ENCODE data around the gene EFCAB6.
"Not testable (repeated sequence)": the region's sequence is repeated elsewhere in the genome, so short reads cannot be mapped to it uniquely, and the experiment has no call there.

The EFCAB6 gene

GRCh38 chr22:43658823-43659222 is 153.3 kb downstream of the EFCAB6 start:
- no peak overlapping the region for H3K27ac ChIP-seq
- TF ChIP-seq CTCF (IDR thresholded peaks at IDR 0.05) (no peak), ZFX (IDR thresholded peaks at IDR 0.05; ENCODE audit: borderline replicate concordance) (no peak)

GRCh38 chr22:43656581-43656980 is 155.5 kb downstream of the EFCAB6 start:
- not testable (repeated sequence) for H3K27ac ChIP-seq

DNA sequence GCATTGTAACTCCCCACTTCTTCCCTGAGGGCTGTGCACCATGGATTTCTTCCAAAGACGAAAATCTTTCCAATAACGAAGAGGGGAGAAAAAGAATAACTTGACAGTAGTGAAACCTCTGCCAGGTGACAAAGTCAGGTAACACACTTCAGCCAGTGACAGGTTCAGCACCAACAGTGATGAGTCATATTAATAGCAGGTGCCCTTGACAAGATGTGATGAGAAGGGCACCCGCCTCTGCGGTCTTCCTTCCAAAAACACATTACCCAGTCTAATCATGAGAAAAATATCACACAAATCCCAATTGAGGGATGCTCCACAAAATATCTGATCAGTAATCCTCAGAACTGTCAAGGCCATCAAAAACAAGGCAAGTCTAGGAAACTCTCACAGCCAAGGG is 157.8 kb downstream of the EFCAB6 start:
- no peak overlapping the region for H3K27ac ChIP-seq
- no peak for TF ChIP-seq CTCF (IDR thresholded peaks at IDR 0.05)
- no peak for TF ChIP-seq ZFX (IDR thresholded peaks at IDR 0.05; ENCODE audit: borderline replicate concordance)

DNA sequence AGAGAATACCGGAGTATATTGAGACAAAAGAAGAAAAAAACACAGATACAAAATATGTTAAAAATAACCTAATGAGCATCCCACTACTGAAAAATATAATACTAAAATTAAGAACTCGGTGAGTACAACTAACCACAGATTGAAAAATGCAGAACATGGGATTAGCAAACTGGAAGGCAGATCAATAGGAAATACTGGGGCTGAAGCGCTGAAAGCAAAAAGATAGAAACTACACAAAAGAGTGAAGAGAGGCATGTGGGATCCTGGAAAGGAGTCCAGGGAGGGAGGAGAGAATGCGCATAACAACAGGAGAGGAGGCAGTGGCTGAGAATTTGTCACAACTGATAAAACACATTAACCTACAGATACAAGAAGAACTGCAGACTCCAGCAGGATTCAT is 159.3 kb downstream of the EFCAB6 start:
- TF ChIP-seq ZFX (IDR thresholded peaks at IDR 0.05; ENCODE audit: borderline replicate concordance) = no peak
- no peak for TF ChIP-seq CTCF (IDR thresholded peaks at IDR 0.05)
- H3K27ac ChIP-seq = no peak overlapping the region

GRCh38 chr22:43643387-43643786 is 168.7 kb downstream of the EFCAB6 start:
- TF ChIP-seq ZFX (IDR thresholded peaks at IDR 0.05; ENCODE audit: borderline replicate concordance) (no peak), CTCF (IDR thresholded peaks at IDR 0.05) (no peak)
- 0 out of 2 replicates have a peak overlapping the region, but pooled peaks have one; percentile 31 for H3K27ac ChIP-seq

DNA sequence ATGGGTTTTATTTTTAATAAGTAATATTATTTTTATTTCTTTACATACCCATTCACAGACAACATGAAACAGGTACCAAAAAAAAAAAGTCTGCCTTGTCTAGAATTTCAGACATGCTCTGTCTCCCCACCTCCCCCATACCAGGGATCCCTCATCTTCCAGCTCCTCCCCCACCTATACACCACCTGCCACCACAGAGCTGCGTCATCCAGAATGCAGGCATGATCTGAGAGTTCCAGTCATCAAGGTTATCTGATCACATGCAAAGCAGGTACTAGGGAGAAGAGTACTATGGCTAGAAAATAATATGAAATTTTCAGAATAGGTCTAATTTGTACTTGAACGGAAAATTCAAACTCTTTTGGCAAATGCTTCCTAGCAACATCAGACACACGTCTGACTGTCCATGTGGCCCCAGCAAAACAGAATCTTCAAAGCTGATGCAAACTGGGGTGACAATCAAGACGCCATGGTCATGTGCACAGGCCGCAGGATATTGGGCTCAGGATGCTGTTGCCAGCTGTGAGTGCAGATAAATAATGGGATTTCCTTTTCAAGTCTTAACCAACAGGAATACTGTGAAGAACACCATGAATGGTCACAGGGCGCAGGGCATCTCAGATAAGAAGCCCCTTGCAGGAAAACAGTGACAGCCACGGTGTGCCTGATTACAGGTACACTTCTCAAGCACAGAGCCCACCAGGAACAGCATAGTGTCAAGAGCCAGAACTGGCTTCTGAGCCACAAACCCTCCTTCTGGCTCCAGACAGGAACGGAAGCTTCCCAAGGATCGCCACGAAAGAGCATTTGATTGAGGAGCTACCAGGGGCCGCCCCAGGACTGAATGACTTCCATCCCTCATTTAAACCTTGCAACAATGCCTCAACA is 169.5 kb downstream of the EFCAB6 start:
- H3K27ac ChIP-seq = no peak overlapping the region
- no peak for TF ChIP-seq ZFX (IDR thresholded peaks at IDR 0.05; ENCODE audit: borderline replicate concordance)
- TF ChIP-seq CTCF (IDR thresholded peaks at IDR 0.05) = no peak

DNA sequence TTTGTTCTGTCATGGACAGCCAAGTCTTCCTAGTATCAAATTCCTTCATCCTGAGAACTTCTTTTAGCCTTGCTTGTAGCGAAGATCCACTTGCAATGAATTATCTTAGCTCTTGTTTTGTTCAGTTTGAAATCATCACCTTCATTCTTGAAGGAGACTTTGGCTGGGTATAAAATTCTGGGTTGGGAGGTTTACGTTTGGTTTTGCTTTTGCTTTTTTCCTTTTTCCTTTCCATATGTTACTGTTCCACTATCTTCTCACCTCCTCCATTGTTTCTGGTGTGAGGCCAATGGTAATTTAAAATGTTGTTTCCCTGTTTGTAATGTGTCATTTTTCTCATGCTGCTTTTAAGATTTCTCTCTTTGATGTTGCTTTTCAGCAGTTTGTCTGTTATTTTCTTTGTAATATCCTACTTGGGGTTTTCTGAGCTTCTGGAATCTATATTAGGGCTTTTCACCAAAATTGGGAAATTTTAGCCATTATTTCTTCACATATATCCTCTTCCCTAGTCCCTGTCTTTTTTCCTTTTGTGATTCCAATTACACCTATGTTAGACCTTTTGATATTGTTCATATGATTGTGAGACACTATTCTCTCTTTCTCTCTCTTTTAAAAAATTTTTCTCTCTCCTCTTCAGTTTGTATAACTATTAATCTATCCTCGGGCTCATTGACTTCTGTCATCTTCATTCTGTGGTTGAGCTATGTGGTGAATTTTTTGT is 172.7 kb downstream of the EFCAB6 start:
- TF ChIP-seq CTCF (IDR thresholded peaks at IDR 0.05) = no peak
- TF ChIP-seq ZFX (IDR thresholded peaks at IDR 0.05; ENCODE audit: borderline replicate concordance) = no peak
- H3K27ac ChIP-seq = no peak overlapping the region
